SW 1271 (cell line): ENCODE data around the gene MFSD1.
"Not testable (repeated sequence)": the region's sequence is repeated elsewhere in the genome, so short reads cannot be mapped to it uniquely, and the experiment has no call there.

Source experiments
- DNase-seq, 2 experiments: peaks; one replicate each; lab custom pipeline; 2025; lab: John Stamatoyannopoulos, UW

MFSD1 gene

DNA sequence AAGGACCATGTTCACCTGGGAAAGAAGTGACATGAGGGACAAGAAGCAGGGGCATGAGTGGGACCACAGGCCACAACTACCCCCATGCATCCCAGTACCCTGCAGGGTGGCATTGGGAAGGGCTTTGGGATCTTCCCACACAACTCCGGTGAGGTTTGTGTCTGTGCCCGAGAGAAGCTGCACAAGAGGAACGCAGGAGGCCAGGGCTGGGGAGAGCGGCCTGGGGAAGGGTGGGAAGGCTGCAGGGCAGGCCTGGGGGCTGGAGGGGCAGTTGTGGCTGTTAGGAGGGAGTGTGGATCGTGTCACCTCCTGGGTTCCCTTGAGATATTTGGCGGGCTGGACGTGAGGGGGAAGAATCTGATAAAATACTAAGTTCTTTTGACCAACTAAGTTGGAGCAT lies 25.3 kb upstream of the MFSD1 start:
- no peak for DNase-seq

DNA sequence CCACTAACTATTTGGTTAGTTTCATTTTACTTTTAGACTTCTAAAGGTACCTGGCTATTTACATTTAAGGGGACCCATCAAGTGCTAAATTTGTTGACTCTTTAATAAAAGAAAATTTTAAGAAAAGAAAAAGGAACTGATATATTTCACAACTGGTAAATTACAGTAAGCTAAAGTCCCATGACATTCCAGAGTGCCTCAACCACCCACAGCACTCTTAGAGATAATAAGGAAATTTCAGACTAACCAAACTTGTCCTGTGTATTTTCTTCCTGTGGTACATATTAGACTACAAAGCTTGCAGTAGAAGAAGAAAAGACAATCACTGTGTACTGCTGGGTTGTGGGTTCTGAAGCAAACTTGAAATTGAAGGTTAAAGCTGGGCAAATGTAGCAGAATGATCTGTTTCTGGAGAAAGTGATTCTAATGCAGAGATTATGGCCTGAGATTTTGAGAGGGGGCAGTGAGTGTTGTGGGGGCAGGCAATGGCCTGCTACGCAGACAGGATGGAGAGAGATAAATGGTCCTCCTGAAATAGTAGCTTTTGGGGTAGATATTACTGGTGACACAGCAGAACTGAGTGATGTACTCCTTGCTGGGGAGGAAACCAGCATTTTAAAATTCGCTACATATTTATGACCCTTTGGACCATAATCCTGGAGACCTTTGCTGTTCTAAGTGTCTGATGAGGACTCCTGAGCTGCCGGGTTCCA lies 24.5 kb upstream of the MFSD1 start:
- no peak for DNase-seq

DNA sequence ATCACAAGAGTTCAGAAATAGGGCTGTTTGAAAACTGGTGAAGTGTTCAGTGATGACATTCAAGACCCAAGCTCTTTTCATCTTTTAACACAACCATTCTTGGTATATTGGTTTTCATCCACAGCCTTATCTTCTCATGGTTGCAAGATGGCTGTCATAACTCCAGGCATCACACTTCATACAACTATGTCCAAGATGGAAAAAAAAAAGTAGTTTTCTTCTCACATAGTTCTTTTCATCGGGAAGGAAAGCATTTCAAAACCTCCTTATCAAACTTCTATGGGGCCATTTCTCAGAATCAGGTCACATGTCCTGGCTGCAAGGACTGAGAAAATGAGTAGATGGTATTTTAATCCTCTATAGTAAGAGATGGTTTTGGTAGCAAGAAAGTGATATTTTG lies 21.1 kb upstream of the MFSD1 start:
- no peak for DNase-seq

DNA sequence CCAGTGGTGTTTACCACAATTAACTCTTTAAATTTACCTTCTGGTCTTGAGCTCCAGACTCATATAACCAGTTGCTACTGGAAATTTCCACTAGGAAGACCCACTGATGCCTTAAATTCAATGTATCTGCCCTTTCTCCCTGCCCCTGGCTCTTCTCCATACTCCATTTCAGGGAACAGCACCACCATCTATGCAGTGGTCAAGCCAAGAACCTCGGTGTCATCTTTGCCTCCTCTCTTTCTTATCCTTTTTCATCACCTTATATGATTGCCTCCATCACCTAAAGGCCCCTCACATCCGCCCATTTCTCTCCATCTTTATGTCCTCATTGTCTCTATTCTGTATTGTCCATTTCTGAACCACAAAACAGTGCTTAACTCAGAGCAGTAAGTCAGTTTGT lies 20.7 kb upstream of the MFSD1 start:
- no peak for DNase-seq

DNA sequence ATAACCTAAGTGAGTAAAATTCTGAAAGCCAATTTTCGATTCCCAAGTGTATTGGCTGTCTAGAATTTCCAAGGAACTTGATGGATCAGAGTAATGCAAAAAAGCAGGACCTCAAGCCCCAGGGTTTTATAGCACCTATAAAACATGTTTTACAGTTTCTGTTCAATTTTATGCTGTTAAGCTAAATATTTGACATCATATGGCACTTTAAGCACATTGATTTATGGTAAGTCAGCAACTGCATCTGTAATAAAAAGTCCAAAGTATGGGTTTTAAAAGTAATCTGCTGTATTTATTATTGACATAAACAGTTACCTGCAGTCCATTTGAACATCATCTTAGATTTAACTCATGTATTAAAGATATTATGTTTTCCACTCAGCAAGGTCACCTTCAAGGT lies 20.0 kb upstream of the MFSD1 start:
- DNase-seq = no peak

DNA sequence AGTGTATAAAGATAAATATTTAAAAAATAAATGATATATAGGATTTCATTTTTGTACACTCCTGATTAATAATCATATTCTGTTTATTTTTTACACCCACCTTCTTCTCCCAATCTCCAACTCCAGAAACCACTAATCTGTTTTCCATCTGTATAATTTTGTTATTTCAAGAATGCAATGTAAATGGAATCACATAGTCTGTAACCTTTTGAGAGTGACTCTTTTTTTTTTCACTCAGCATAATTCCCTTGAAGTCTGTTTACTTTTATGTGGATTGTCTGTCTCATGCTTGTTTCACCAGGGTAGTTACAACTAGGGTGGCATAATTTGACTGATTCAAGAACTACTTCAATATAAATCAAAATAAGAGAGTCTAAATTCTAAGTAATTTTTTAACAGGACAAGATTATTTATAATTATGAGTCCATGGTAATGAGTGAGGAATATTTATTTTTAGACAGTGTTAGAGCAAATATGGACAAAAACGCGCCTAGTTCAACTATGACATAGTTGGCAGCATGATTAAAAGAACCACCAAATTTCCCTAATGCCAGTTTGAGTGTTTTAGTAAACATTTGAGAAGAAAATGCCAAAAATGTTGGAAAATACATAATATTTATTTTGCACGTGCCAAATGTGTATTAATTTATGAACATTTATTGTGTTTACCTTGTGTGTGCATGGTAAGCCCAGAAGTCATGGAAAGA lies 19.4 kb upstream of the MFSD1 start:
- no peak for DNase-seq

DNA sequence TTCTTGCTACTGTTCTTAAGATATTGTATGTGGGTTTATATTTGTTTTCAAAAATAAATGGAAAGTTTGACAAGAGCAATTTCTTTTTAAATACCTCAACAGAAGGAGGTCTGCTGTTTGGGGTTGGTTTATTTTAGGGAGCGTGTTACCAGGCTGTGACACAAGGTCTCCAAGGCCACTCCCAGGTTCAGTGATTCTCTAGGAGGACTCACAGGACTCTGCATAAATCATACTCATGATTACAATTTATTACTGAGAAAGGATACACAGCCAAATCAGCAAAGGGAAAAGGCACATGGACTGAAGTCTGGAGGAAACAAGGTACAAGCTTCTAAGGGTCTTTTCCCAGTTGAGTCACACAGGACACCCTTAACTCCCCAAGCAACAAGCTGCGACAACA lies 18.8 kb upstream of the MFSD1 start:
- no peak for DNase-seq

DNA sequence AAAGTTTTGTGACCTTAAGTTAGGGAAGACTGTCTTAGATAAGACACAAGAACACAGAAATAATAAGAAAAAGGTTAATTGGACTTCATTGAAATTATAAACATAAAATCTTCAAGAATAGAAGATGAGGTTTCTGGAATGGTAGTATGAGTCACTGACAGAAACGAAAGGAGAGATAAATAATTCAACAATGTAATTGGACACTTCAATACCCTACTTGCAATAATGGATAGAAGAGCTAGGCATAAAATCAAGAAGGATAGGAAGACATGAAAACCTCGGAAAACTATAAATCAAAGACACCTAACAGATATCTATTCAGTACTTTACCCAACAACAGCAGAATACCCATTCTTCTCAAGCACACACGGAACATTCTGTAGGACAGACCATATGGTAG lies 15.9 kb upstream of the MFSD1 start:
- no peak for DNase-seq

DNA sequence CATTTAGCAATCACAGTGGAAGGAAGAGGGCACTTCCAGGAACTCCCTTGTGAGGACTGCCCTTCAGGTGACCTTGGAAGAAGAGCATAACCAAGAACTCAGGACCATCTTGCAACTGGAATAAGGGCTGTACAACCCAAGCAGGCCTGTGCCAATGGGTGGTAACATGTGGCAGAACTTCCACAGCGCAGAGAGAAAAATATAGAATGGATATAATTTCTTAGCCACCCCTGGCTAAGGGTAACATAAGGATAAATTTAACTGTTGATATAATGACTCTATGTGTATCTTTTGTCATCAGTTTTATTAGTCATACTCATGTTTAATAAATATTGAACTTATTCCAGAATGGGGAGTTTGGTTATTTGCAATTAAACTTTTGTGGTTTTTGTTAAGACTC lies 13.4 kb upstream of the MFSD1 start:
- DNase-seq = no peak

DNA sequence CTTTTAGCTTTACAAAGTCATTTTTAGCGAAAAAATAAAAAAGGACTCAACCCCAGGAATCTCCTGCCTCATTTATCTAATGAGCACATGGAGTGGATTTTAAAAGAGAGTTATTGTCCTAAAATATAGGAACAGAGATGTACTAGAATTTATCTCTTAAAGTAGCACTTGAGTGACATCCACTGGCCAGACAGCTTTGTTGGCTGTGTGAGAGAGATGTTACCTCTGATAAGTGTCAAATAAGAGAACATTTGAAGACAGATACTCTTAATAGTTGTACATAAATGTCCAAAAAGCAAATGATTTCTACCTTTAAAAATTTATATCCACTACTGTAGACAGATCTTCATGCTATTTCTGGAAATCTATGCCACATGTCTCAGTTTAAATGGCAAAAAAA lies 12.3 kb upstream of the MFSD1 start:
- peak in 1 of 2 experiments; percentile 30 for DNase-seq

DNA sequence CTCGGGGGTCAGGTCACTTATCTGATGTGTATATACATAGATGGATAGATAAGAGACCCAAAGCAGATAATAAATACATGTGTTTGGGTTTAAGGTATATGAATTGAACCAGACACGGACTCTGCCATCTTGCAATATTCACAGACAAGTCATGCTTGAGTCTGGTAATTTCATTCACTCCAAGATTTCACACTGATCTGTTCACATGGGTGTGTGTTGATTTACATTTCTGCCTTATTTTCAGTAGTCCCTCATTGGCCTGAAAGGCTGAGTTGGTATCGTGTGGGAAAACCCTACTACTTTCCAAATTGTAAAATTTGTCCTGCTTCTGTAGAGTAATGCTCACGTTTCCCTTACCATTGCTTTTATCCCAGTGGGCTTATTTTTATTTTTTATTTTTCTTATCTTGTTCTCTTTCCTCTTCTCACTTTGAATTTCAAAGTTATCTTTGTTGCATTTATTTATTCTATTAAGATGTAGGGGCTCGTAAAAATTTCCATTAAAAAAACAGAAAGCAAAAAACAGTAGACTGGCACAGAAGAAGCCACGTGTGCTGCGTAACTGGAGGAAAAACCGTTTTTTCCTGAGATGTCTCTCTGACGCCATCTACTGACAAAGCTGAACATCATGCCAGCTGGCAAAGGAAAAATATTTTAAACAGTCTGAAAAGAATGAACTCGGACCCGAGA lies 10.8 kb upstream of the MFSD1 start:
- DNase-seq = peak; percentile 13 to 54

DNA sequence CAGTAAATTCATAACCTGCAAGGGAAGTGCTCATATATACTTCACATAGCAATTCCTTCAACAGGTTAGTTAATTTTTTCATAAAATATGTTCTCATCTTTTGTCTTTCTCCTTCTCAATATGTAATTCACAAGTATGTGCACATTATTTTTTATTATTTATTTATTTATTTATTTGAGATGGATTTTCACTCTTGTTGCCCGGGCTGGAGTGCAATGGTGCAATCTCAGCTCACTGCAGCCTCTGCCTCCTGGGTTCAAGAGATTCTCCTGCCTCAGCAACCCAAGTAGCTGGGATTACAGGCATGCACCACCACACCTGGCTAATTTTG lies 10.3 kb upstream of the MFSD1 start:
- DNase-seq = not testable (repeated sequence)

DNA sequence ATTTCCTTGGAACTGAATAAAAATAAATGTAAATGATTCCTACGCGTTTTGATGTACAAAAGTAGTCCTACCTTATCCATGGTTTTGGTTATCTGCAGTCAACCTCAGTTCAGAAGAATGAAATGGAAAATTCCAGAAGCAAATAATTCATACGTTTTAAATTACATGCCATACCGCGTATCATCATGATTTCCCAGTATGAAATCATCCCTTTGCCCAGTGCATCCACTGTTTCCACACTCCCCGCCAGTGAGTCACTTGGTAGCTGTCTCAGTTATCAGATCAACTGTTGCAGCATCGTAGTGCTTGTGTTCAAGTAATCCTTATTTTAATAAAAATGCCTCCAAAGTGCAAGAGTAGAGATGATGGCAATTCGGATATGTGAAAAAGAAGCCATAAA lies 9.1 kb upstream of the MFSD1 start:
- no peak for DNase-seq

DNA sequence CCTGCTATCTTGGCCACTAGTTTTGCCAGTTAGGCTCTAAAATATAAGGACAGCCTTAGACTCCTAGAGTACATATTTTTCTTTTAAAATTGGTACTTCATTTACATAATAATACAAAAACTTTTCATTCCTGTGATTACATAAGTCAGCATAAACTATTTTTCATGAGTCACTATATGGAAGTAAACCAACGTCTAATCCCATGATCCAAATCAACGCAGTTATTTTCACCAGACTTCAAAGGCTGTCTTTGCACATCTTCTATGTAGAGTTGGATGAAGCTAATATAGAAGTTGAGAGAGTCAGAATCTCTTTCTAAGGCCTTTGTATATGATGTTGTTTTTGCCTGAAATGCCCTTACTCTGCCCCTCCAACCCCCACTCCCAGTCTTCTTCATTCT lies 7.6 kb upstream of the MFSD1 start:
- no peak for DNase-seq

DNA sequence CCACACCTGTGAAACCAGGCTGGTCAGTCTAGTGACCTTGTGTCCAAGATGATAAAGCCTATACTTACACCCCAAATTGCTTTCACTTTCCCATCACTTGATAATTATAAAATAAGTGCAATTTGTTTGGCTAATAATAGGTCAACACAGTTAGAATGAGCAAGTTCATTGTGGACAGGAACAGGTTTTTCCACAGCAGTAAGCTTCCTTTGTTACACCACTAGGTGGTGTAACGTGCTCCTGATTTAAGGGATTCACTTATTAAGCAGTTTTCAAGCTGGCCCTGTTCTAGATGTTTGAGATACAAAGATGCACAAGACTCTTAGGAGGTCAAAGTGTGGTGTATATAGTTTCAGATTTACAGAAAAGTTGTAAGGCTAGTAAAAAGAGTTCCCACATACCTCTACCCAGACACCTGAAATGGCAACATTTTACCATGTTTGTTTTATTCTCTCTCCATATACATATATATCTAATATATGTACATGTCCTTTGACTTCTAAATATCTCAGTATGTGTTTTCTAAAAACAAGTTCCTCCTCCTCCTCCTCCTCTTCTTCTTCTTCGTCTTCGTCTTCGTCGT lies 6.8 kb upstream of the MFSD1 start:
- peak in 1 of 2 experiments; percentile 45 for DNase-seq

DNA sequence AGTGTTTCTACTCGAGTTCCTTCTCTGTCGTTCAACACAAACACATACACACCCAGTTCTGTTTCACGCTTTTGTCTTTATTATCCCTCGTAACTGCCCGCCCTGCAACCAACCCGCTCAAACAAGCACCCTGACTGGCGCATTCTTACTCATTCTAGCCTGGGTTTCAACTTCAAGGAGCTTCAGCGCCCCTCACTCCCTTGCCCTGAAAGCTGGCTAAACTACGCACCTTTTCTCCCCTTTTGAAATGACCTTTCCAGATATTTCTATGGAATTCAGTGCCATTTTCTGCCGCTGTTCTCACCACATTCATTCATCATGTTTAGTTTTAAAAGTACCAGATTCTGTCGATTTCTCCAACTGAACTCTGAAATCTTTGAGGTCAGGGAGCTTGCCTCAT lies 653 bp upstream of the MFSD1 start:
- no peak for DNase-seq

DNA sequence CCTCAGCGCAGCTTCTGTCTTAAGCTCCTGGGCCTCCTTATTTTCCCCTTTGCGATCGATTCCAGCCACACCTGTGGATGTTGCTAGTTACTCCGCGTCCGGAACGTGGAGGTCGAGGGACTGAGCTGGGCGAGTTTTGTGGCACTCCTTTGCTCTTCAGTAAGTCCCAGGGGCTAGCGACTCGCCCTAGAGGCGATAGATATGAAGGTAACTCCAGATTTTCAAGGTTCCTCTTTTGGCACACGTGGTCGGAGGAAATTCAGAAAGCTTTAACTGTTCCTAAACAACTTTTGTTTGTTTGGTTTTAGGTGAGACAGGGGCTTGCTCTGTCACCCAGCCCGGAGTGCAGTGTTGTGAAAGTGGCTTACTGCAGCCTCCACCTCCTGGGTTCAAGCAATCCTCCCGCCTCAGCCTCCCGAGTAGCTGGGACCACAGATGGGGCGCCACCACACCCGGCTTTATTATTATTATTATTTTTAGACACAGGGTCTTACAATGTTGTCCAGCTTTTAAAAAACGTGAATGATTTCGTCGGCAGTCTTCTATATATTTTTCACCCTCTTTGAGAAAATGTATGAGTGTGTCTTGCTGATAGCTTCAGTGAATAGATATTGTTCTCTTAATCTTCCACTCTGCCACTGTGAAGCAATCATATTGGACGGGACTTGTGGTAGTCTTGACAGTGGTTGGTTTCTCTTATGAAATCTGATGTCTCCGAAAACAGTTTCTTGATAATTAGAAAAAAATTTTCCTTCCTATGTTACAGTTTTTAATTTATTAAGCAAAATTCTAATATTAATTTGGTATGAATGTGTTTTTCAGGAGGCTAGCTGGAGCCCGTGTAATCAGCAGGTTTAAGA lies 785 bp downstream of the MFSD1 start:
- DNase-seq = peak in 1 of 2 experiments; percentile 50

DNA sequence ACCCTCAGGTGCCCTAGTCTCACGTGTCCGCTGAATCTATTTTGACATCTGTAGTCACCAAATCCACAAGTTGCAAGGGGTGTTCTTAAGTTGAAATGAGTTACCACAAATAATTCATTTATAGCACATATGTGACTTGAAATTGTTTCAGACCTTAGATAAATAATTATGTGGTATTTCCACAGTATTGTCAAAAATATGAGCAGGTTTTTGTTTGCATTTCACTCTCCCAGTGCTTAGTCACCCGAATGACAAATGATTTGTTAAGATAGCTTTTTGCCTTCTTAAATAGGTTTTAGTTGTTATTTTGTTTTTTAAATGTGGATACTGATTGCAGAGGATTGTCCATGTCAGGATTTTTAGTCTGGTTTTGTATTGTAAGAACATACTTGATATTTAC lies 2.6 kb downstream of the MFSD1 start:
- DNase-seq = no peak

DNA sequence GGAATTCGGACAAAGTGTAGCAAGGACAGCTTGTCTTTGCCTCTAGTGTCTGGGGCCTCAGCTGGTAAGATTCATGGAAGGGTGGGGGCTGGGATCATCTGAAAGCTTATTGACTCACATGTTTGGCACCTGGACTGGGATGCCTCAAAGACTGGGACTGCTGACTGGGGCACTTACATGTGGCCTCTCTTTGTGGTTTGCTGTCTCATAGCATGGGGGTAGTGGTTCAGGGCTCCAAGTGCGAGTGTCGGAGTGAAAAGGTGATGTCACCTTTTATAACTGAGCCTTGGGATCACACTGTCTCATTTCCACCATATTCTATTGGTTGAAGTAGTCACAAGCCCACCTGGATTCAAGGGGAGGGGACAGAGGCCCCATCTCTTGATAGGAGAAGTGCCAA lies 6.8 kb downstream of the MFSD1 start:
- DNase-seq = no peak

DNA sequence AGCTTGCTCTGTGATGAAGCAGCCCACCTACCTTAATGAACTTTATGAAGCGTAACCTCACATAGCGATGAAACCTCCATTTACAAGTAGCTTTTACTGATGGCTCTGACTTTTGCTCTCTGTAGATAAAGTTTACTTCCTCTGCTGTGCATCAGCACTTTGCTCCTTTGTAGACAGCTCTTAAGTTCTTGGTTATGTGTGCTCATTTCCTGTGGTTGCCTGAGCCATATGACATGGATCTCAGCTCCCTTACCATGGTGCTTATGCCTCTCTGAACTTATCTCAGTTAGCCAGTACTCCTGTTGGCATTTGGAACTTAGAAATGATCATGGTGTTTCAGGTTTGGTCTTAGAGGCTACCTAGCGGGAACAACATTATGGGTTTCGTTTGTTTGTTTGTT lies 7.8 kb downstream of the MFSD1 start:
- no peak for DNase-seq

DNA sequence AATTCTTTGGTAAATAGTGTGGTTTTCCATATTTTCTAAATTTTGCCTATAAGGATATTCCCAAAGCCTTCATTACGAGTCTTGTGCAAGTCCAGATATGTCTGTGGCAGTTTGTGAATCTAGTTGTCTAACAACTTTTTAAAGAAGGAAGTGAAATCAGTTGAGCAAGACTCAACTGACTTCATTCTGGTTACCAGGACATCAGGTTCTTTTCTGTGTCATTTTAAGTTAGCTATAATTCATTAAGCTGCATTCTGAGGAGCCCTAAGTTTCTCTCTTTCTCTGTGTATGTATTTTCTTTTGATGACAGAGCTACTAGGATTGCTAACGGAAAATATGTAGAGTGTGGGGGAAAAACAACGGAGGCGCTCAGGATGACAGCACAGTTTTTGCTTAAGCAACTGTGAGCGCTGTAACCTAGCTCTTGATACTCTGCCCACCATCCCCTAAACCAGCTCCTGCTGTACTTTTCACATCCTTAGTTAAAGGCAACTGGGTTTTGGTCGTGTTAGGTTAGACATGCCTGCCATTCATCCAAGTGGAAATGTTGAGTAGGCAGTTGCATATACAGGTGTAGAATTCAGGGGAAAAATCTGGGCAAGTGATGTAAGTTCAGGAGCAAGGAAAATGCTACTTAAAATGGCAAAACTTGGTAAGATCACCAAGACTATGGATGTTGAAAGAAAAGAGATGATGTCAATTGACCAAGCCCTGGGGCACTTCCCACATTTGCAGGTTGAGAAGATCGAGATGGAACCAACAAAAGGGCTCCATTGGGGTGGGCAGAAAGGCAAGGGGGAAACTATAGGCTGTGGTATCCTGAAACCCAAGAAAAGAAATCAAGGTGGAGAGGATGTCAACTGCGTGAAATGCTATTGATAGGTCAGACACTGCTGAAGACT lies 9.2 kb downstream of the MFSD1 start:
- DNase-seq = no peak
